ENCODE data around the gene NPSR1. TPM values are rescaled to one million over a fixed set of nuclear protein-coding genes. Genes with fewer than 3 reads are reported as not detected.
A peak's percentile ranks its signal among the peaks of the same experiment; 100 is the strongest.

The NPSR1 gene
- total and polyA plus RNA-seq, 5 donors from 2014 or later = not detected

GRCh38 chr7:34723338-34723737 is 65.3 kb downstream of the NPSR1 start:
- Mint-ChIP-seq H3K27me3 (no peaks in the 10 kb centered on the region), H3K9me3 (peaks cover 0 to 4% (median 0%) of the 10 kb centered on the region in 7 donors), H3K4me1 (peaks cover 24 to 39% (median 32%) of the 10 kb centered on the region in 4 donors), H3K4me3 (peak overlapping the region in 1 of 4 donors; percentile 20), H3K36me3 (no peaks in the 10 kb centered on the region), H3K27ac (no peak overlapping the region)
- no peak overlapping the region for H3K27ac ChIP-seq (ENCODE audit: insufficient read depth, low read length, poor library complexity, severe bottlenecking)
- DNase-seq = no peak
- no peaks in the 10 kb centered on the region for H3K9me3 ChIP-seq (ENCODE audit: control insufficient read depth in 2 of 2, low read length in 2 of 2)
- H3K36me3 ChIP-seq (ENCODE audit: control insufficient read depth, insufficient read depth, low read length) = no peaks in the 10 kb centered on the region
- H3K27me3 ChIP-seq (ENCODE audit: control insufficient read depth, insufficient read depth, low read length) = no peaks in the 10 kb centered on the region
- ATAC-seq (ENCODE audit: low read depth in 2 of 2) = no peak
- H3K4me3 ChIP-seq (ENCODE audit: low read depth, low read length) = no peak overlapping the region
- peaks cover 28% of the 10 kb centered on the region for H3K4me1 ChIP-seq (ENCODE audit: control insufficient read depth, insufficient read depth, low read length, poor library complexity, severe bottlenecking)

GRCh38 chr7:34723866-34724490 is 66.0 kb downstream of the NPSR1 start:
- Mint-ChIP-seq H3K4me3 (peak overlapping the region; percentile 20 to 63 (median 57)), H3K9me3 (peaks cover 0 to 4% (median 0%) of the 10 kb centered on the region in 7 donors), H3K36me3 (no peaks in the 10 kb centered on the region), H3K27ac (peak overlapping the region; percentile 18 to 96 (median 74)), H3K4me1 (peaks cover 18 to 32% (median 26%) of the 10 kb centered on the region in 4 donors), H3K27me3 (no peaks in the 10 kb centered on the region)
- DNase-seq = peak in 1 of 3 donors; percentile 53
- Histone ChIP-seq H3K9me3 (ENCODE audit: control insufficient read depth in 2 of 2, low read length in 2 of 2) (no peaks in the 10 kb centered on the region), H3K27ac (ENCODE audit: insufficient read depth, low read length, poor library complexity, severe bottlenecking) (peak overlapping the region; percentile 48), H3K4me1 (ENCODE audit: control insufficient read depth, insufficient read depth, low read length, poor library complexity, severe bottlenecking) (peaks cover 22% of the 10 kb centered on the region), H3K4me3 (ENCODE audit: low read depth, low read length) (peak overlapping the region; percentile 72), H3K27me3 (ENCODE audit: control insufficient read depth, insufficient read depth, low read length) (no peaks in the 10 kb centered on the region), H3K36me3 (ENCODE audit: control insufficient read depth, insufficient read depth, low read length) (no peaks in the 10 kb centered on the region)
- ATAC-seq (ENCODE audit: low read depth in 2 of 2) = no peak

- no peak for ATAC-seq (ENCODE audit: low read depth in 2 of 2)
- no peak overlapping the region for H3K4me3 Mint-ChIP-seq
- H3K36me3 Mint-ChIP-seq = no peaks in the 10 kb centered on the region
- H3K4me1 ChIP-seq (ENCODE audit: control insufficient read depth, insufficient read depth, low read length, poor library complexity, severe bottlenecking) = peaks cover 14% of the 10 kb centered on the region
- peaks cover 0 to 4% (median 0%) of the 10 kb centered on the region in 7 donors for H3K9me3 Mint-ChIP-seq
- H3K27me3 Mint-ChIP-seq = no peaks in the 10 kb centered on the region
- no peak overlapping the region for H3K27ac ChIP-seq (ENCODE audit: insufficient read depth, low read length, poor library complexity, severe bottlenecking)
- H3K9me3 ChIP-seq (ENCODE audit: control insufficient read depth in 2 of 2, low read length in 2 of 2) = no peaks in the 10 kb centered on the region
- DNase-seq = no peak
- peak overlapping the region in 2 of 3 donors; percentile 6 to 39 for H3K27ac Mint-ChIP-seq
- H3K4me3 ChIP-seq (ENCODE audit: low read depth, low read length) = no peak overlapping the region
- H3K27me3 ChIP-seq (ENCODE audit: control insufficient read depth, insufficient read depth, low read length) = no peaks in the 10 kb centered on the region
- peaks cover 11 to 27% (median 19%) of the 10 kb centered on the region in 4 donors for H3K4me1 Mint-ChIP-seq
- no peaks in the 10 kb centered on the region for H3K36me3 ChIP-seq (ENCODE audit: control insufficient read depth, insufficient read depth, low read length)
These were observed 68.2 kb downstream of the NPSR1 start for GRCh38 chr7:34726221-34726620.

DNA sequence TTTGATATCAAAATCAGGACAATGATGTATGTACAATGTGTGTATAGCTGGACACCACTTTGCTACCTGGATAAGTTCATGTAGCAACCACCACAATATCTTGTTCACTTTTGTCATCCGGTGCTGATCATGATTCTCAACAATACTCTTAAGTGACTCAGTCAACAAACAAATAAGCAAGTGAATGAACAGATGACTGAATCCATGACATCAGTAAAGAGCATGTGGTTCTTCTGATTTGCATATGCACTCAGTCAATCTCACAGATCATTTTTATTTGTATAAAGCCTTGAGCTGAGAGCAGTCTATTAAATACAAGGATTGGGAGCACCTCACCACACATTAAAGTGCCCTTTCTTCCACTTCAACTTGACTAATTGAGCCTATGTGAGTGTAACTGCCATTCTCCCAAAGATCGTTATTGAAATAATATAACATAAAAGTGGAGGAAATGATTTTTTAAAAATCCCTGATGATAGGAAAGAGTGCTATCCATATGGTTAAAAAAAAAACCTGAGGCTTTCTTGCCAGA is 69.5 kb downstream of the NPSR1 start:
- no peaks in the 10 kb centered on the region for H3K36me3 Mint-ChIP-seq
- H3K27me3 ChIP-seq (ENCODE audit: control insufficient read depth, insufficient read depth, low read length) = no peaks in the 10 kb centered on the region
- no peaks in the 10 kb centered on the region for H3K9me3 ChIP-seq (ENCODE audit: control insufficient read depth in 2 of 2, low read length in 2 of 2)
- H3K4me3 Mint-ChIP-seq = no peak overlapping the region
- peaks cover 0 to 4% (median 0%) of the 10 kb centered on the region in 7 donors for H3K9me3 Mint-ChIP-seq
- no peak overlapping the region for H3K27ac ChIP-seq (ENCODE audit: insufficient read depth, low read length, poor library complexity, severe bottlenecking)
- peak overlapping the region in 1 of 3 donors; percentile 27 for H3K27ac Mint-ChIP-seq
- H3K36me3 ChIP-seq (ENCODE audit: control insufficient read depth, insufficient read depth, low read length) = no peaks in the 10 kb centered on the region
- peaks cover 11 to 24% (median 16%) of the 10 kb centered on the region in 4 donors for H3K4me1 Mint-ChIP-seq
- H3K4me3 ChIP-seq (ENCODE audit: low read depth, low read length) = no peak overlapping the region
- H3K27me3 Mint-ChIP-seq = no peaks in the 10 kb centered on the region
- peak in 1 of 2 donors; percentile 50 for ATAC-seq (ENCODE audit: low read depth in 2 of 2)
- DNase-seq = peak in 1 of 3 donors; percentile 9
- peaks cover 14% of the 10 kb centered on the region for H3K4me1 ChIP-seq (ENCODE audit: control insufficient read depth, insufficient read depth, low read length, poor library complexity, severe bottlenecking)

DNA sequence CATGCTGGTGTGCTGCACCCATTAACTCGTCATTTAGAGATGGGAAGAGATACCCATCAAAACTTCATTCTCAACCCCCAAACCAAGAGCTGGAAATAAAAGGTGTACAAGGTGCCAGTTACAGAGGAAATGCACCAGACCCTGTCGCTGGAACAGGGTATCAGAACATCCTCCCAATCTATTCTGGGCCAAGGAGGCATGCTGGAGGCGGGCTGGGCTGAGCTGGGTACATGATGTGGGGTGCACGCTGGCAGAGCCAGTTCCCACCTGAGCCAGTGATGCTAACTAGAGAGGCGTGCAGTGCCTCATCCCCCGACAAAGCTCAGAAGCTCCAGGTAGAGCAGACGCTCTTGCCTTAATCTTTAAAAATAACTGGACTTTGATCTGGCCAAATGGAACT is 70.1 kb downstream of the NPSR1 start:
- H3K4me1 ChIP-seq (ENCODE audit: control insufficient read depth, insufficient read depth, low read length, poor library complexity, severe bottlenecking) = peaks cover 13% of the 10 kb centered on the region
- H3K27ac ChIP-seq (ENCODE audit: insufficient read depth, low read length, poor library complexity, severe bottlenecking) = no peak overlapping the region
- H3K27me3 ChIP-seq (ENCODE audit: control insufficient read depth, insufficient read depth, low read length) = no peaks in the 10 kb centered on the region
- H3K36me3 ChIP-seq (ENCODE audit: control insufficient read depth, insufficient read depth, low read length) = no peaks in the 10 kb centered on the region
- ATAC-seq (ENCODE audit: low read depth in 2 of 2) = no peak
- no peaks in the 10 kb centered on the region for H3K36me3 Mint-ChIP-seq
- H3K9me3 ChIP-seq (ENCODE audit: control insufficient read depth in 2 of 2, low read length in 2 of 2) = no peaks in the 10 kb centered on the region
- no peak overlapping the region for H3K4me3 Mint-ChIP-seq
- no peak overlapping the region for H3K27ac Mint-ChIP-seq
- H3K9me3 Mint-ChIP-seq = peaks cover 0 to 4% (median 0%) of the 10 kb centered on the region in 7 donors
- no peaks in the 10 kb centered on the region for H3K27me3 Mint-ChIP-seq
- DNase-seq = no peak
- no peak overlapping the region for H3K4me3 ChIP-seq (ENCODE audit: low read depth, low read length)
- H3K4me1 Mint-ChIP-seq = peaks cover 11 to 18% (median 13%) of the 10 kb centered on the region in 4 donors

DNA sequence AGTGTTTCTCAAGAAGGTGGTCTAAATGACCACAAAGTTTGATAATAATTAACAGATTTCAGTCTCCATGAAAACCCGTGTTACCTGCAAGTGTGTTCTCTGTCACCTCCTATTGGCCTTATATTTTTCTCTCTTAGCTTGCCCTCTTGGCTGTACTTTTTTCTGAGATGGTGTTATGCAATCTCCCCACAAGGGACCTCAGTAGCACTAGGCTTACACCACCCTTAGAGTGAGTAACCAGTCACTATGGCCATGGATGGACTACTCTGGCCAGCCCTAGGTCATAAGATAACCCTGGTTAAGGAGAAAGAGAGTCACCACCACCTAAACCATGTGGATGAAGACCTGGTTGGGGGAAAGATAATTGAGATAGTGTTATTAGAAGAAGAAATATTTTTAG is 76.8 kb downstream of the NPSR1 start:
- Histone ChIP-seq H3K27ac (ENCODE audit: insufficient read depth, low read length, poor library complexity, severe bottlenecking) (no peak overlapping the region), H3K4me3 (ENCODE audit: low read depth, low read length) (no peak overlapping the region), H3K27me3 (ENCODE audit: control insufficient read depth, insufficient read depth, low read length) (no peaks in the 10 kb centered on the region), H3K9me3 (ENCODE audit: control insufficient read depth in 2 of 2, low read length in 2 of 2) (no peaks in the 10 kb centered on the region), H3K36me3 (ENCODE audit: control insufficient read depth, insufficient read depth, low read length) (no peaks in the 10 kb centered on the region), H3K4me1 (ENCODE audit: control insufficient read depth, insufficient read depth, low read length, poor library complexity, severe bottlenecking) (no peaks in the 10 kb centered on the region)
- ATAC-seq (ENCODE audit: low read depth in 2 of 2) = no peak
- Mint-ChIP-seq H3K27ac (no peak overlapping the region), H3K4me3 (no peak overlapping the region), H3K4me1 (peaks cover 0 to 8% (median 0%) of the 10 kb centered on the region in 4 donors), H3K9me3 (no peaks in the 10 kb centered on the region), H3K27me3 (peaks cover 18% of the 10 kb centered on the region), H3K36me3 (no peaks in the 10 kb centered on the region)
- DNase-seq = no peak

GRCh38 chr7:34735526-34735925 is 77.5 kb downstream of the NPSR1 start:
- no peaks in the 10 kb centered on the region for H3K36me3 Mint-ChIP-seq
- Histone ChIP-seq H3K9me3 (ENCODE audit: control insufficient read depth in 2 of 2, low read length in 2 of 2) (no peaks in the 10 kb centered on the region), H3K4me1 (ENCODE audit: control insufficient read depth, insufficient read depth, low read length, poor library complexity, severe bottlenecking) (no peaks in the 10 kb centered on the region), H3K4me3 (ENCODE audit: low read depth, low read length) (no peak overlapping the region), H3K27ac (ENCODE audit: insufficient read depth, low read length, poor library complexity, severe bottlenecking) (no peak overlapping the region), H3K36me3 (ENCODE audit: control insufficient read depth, insufficient read depth, low read length) (no peaks in the 10 kb centered on the region), H3K27me3 (ENCODE audit: control insufficient read depth, insufficient read depth, low read length) (no peaks in the 10 kb centered on the region)
- H3K27me3 Mint-ChIP-seq = peaks cover 18% of the 10 kb centered on the region
- no peak overlapping the region for H3K4me3 Mint-ChIP-seq
- no peak for ATAC-seq (ENCODE audit: low read depth in 2 of 2)
- DNase-seq = no peak
- no peak overlapping the region for H3K27ac Mint-ChIP-seq
- H3K4me1 Mint-ChIP-seq = peaks cover 0 to 8% (median 0%) of the 10 kb centered on the region in 4 donors
- H3K9me3 Mint-ChIP-seq = peaks cover 0 to 1% (median 0%) of the 10 kb centered on the region in 7 donors
